MG63 (cell line): ENCODE results near the gene VPS13D. TPM values are rescaled to one million over a fixed set of nuclear protein-coding genes. Genes with fewer than 3 reads are reported as not detected.

Experiments
- DNase-seq: peaks from one replicate; pipeline ENCODE4 v3.0.0-alpha.2; 2020
- H3K27me3 ChIP-seq: fragments of 250-450 bp; sonication (Bioruptor Pico); 2 replicates; pipeline ENCODE4 v1.5.1; 2020; ENCODE audit warnings: mild to moderate bottlenecking, moderate library complexity
- H3K36me3 ChIP-seq: fragments of 250-450 bp; sonication (Bioruptor Pico); 2 replicates; pipeline ENCODE4 v1.5.1; 2020; ENCODE audit warnings: mild to moderate bottlenecking, moderate library complexity
- H3K4me3 ChIP-seq: fragments of 250-450 bp; sonication (Bioruptor Pico); 2 replicates; pipeline ENCODE4 v1.5.1; 2020; ENCODE audit warnings: mild to moderate bottlenecking, moderate library complexity
- H3K9me3 ChIP-seq: fragments of 250-450 bp; sonication (Bioruptor Pico); 2 replicates; pipeline ENCODE4 v1.5.1; 2020; ENCODE audit warnings: mild to moderate bottlenecking, moderate library complexity
- total RNA-seq: library from RNA; depleted of rRNA; stranded (reverse); fragments of >200 nt; shearing (Covaris generic); gene quantifications from 2 replicates; pipeline ENCODE4 v1.2.3, GENCODE V29; 2014; ENCODE audit warnings: low replicate concordance

The VPS13D gene
- total RNA-seq, 1 experiment from 2014 or later: 12.1 TPM

DNA sequence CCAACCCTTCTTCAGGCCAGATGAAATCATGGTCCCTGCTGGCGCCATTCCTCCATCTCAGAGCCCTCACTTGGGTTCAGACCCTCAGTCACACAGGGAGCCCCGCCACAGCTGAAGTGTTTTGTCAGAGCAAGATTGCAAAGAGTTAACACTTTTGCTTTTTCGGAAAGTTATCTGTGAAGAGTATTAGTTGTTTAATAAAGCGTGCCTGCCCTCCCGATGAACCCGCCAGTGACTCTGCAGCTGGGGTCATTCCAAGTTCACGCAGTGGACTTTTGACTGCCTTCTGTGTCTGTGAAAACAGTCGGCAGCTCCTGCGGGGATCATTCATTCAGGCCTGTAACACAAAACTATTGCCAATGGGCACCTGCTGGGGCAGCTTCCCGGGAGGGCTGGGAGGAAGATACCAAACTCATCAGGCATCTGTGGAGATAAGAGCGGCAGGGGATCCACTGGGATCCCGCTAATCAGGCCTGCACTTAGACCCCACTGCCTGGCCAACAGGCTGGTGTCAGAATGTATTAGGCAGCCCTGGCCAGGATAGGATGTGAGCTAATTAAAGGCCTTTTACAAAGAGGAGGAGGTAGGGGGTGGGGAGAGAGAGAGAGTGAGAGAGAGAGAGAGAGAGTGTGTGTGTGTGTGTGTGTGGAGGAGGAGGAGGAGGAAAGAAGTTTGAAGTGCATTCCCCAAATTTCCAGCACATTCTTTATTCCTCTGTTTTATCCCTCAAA, 203.7 kb downstream of the VPS13D start:
- Histone ChIP-seq H3K27me3 (no peaks in the 10 kb centered on the region), H3K4me3 (no peak overlapping the region), H3K36me3 (peaks cover 15% of the 10 kb centered on the region), H3K9me3 (no peaks in the 10 kb centered on the region)
- peak; percentile 39 for DNase-seq

GRCh38 chr1:12434174-12434573, 204.3 kb downstream of the VPS13D start:
- DNase-seq: peak; percentile 78
- no peak overlapping the region for H3K4me3 ChIP-seq
- H3K9me3 ChIP-seq: no peaks in the 10 kb centered on the region
- H3K27me3 ChIP-seq: no peaks in the 10 kb centered on the region
- H3K36me3 ChIP-seq: peaks cover 17% of the 10 kb centered on the region

- peaks cover 17% of the 10 kb centered on the region for H3K36me3 ChIP-seq
- DNase-seq: no peak
- no peaks in the 10 kb centered on the region for H3K27me3 ChIP-seq
- no peaks in the 10 kb centered on the region for H3K9me3 ChIP-seq
- H3K4me3 ChIP-seq: no peak overlapping the region
Observed at GRCh38 chr1:12434686-12435085, 204.9 kb downstream of the VPS13D start.

DNA sequence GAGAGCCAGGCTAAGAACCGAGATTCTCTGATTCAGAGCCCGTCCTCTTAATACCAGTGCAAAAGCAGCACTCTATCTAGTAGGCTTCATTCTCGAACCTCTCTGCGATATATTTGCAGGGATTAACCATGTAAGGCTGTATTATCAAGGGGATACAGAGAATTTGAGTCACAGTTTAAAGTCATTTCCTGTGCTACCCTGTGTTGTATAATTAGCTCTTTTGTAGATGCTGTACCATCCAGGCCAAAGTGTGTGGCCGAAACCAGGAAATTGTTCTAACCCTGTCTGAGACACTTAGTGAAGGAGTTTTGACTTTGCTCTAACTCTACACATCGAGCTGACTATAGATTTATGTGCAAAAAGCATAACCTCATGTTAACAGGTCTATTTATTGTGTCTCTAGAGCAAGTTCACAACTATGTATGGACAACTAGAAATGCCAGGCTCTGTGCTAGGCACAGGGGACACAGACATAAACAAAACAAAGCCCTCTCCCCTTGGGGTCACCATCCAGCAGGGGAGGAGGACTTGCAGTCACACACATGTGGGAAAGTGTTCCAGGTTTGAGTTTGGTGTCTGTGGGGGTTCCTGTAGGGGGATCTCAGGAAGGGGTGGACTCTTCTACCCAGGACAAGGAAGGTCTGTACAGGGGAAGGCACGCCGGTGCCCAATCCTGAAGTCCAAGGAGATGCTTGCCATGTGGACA, 206.0 kb downstream of the VPS13D start:
- no peak for DNase-seq
- H3K4me3 ChIP-seq: no peak overlapping the region

DNA sequence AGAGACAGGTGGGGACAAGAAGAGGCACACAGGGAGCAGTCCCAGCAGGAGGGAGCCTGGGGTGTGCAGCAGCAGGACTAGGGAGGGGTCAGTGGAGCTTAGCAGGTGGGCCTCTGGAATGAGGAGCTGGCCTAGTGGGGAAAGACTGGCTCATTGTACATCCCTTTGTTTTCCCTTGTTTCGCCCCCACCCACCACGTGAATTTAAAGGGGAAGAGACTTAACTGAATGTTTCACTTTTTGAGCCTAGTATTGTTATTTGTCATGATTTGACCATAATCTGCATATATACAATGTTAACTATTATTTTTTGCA, 206.5 kb downstream of the VPS13D start:
- DNase-seq: no peak
- Histone ChIP-seq H3K9me3 (no peaks in the 10 kb centered on the region), H3K4me3 (no peak overlapping the region), H3K36me3 (peaks cover 17% of the 10 kb centered on the region), H3K27me3 (no peaks in the 10 kb centered on the region)

More for the DNA sequence above, 206.0 kb downstream of the VPS13D start:
- Histone ChIP-seq H3K9me3 (no peaks in the 10 kb centered on the region), H3K27me3 (no peaks in the 10 kb centered on the region), H3K36me3 (peaks cover 17% of the 10 kb centered on the region)

- Histone ChIP-seq H3K27me3 (no peaks in the 10 kb centered on the region), H3K4me3 (no peak overlapping the region), H3K9me3 (no peaks in the 10 kb centered on the region), H3K36me3 (peaks cover 17% of the 10 kb centered on the region)
- DNase-seq: no peak
Observed at GRCh38 chr1:12436817-12437599, 207.2 kb downstream of the VPS13D start.

- Histone ChIP-seq H3K27me3 (no peaks in the 10 kb centered on the region), H3K4me3 (no peak overlapping the region), H3K9me3 (no peaks in the 10 kb centered on the region), H3K36me3 (peaks cover 17% of the 10 kb centered on the region)
- no peak for DNase-seq
Observed at GRCh38 chr1:12437629-12438028, 207.8 kb downstream of the VPS13D start.

DNA sequence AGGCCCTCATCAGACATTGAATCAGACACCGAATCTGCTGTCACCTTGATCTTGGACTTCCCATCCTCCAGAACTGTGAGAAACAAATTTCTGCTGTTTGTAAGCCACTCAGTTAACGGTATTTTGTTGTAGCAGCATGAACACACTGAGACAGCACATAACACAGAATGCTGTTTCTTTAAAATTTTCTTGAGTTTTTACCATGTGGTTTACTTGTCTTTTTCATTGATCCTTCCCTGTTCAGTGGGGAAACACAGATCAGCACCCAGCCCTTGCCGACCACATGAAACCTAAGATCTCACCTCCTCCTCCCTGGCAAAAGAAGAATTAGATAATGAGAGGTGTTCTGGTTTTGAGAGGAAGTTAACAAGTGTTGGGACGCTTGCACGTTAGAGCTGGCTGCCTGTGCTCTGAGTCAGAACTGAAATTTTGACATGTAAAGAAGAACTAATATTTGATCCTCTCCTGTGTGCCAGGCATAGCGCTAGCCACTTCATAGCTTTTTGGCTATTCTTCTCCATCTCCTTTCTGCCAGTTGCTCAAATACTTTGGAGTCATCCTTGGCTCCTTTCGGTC, 208.6 kb downstream of the VPS13D start:
- H3K36me3 ChIP-seq: peaks cover 24% of the 10 kb centered on the region
- H3K4me3 ChIP-seq: no peak overlapping the region
- no peak for DNase-seq
- H3K27me3 ChIP-seq: no peaks in the 10 kb centered on the region
- H3K9me3 ChIP-seq: peaks cover 4% of the 10 kb centered on the region; the same call in 1 of the 2 replicates

- H3K27me3 ChIP-seq: no peaks in the 10 kb centered on the region
Observed at GRCh38 chr1:12439073-12439472, 209.2 kb downstream of the VPS13D start.

DNA sequence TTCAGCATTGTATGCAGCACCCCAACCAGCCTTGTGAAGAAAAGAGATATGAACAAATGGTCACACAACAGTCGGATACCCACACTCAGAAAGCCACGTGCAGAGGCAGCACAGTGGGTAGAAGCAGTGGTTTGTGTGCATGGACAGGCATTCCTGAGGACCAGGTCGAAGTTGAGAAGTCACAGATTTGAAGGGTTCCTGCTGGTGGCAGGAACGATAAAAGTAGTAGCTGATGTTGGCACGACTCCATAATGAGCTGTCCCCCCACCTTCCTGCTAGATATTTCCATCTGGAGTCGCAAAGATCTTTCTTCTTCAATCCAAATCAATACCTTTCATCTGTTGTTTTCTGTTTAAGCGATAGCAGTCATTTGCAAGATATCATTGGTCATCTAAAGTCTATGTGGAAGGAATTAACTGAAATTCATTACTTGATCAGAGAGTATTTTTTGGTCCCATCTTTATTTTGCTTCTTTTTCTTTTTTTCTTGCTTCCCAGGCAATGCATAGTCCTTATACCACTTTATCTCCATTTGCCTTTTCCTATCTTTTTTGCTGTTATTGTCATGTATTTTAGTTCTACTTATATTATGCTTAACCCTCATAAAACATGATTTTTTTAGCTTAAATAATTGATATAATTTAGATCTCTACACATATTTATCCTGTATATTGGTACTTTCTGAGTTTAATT, 211.7 kb downstream of the VPS13D start:
- H3K27me3 ChIP-seq: no peaks in the 10 kb centered on the region
- H3K36me3 ChIP-seq: peaks cover 35% of the 10 kb centered on the region
- no peak overlapping the region for H3K4me3 ChIP-seq
- DNase-seq: no peak
- H3K9me3 ChIP-seq: peaks cover 4% of the 10 kb centered on the region; the same call in 1 of the 2 replicates

More at GRCh38 chr1:12439073-12439472, 209.2 kb downstream of the VPS13D start:
- no peak for DNase-seq
- no peak overlapping the region for H3K4me3 ChIP-seq
- peaks cover 4% of the 10 kb centered on the region; the same call in 1 of the 2 replicates for H3K9me3 ChIP-seq
- H3K36me3 ChIP-seq: peaks cover 27% of the 10 kb centered on the region

DNA sequence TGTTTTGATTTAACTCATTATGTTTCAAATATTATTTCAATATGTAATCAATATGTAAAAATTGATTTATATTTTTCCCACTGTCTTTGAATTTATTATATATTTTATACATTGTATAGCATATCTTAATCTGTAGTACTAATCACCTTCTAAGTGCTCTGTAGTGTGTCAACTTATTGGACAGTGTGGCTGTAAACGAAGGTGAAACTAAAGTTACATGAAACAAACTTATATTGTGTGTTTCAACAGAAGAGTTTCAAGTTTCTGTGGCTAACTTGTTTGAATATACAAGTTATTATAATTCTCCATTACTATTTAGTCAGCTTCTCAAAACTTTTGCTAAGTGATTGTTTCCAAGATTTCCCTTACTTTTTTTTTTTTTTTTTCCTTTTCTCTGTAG, 212.4 kb downstream of the VPS13D start:
- DNase-seq: no peak
- H3K9me3 ChIP-seq: peaks cover 4% of the 10 kb centered on the region; the same call in 1 of the 2 replicates
- no peaks in the 10 kb centered on the region for H3K27me3 ChIP-seq
- peaks cover 35% of the 10 kb centered on the region for H3K36me3 ChIP-seq
- no peak overlapping the region for H3K4me3 ChIP-seq

- Histone ChIP-seq H3K36me3 (peaks cover 28% of the 10 kb centered on the region), H3K4me3 (no peak overlapping the region), H3K27me3 (no peaks in the 10 kb centered on the region), H3K9me3 (peaks cover 4% of the 10 kb centered on the region; the same call in 1 of the 2 replicates)
- no peak for DNase-seq
Observed at GRCh38 chr1:12443151-12443550, 213.3 kb downstream of the VPS13D start.

DNA sequence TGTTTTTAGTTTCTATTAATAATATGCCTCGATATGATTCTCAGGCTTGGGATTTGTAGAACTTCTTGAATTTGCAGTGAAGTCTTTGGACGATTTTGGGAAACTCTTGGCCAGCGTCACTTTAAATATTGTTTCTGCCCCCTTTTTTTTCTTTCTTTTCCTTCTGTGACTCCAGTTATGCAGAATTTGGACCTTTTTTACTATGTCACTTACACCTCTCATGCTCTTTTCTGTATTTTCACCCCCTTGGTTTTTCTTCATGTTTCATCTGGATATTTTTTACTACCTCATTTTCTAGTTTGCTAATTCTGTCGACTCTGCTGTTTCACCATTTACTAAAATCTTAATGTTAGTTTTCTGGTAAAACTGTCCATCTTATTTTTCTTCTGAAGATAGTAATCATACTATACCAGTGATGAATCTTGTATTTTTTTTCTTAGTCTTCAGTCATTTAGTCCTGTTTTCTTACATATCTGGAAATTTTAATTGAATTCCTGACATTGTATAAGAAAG, 214.6 kb downstream of the VPS13D start:
- H3K4me3 ChIP-seq: no peak overlapping the region
- H3K27me3 ChIP-seq: no peaks in the 10 kb centered on the region
- DNase-seq: no peak
- peaks cover 4% of the 10 kb centered on the region; the same call in 1 of the 2 replicates for H3K9me3 ChIP-seq
- H3K36me3 ChIP-seq: peaks cover 23% of the 10 kb centered on the region

- H3K36me3 ChIP-seq: peaks cover 25% of the 10 kb centered on the region
Observed at GRCh38 chr1:12445257-12445656, 215.4 kb downstream of the VPS13D start.

DNA sequence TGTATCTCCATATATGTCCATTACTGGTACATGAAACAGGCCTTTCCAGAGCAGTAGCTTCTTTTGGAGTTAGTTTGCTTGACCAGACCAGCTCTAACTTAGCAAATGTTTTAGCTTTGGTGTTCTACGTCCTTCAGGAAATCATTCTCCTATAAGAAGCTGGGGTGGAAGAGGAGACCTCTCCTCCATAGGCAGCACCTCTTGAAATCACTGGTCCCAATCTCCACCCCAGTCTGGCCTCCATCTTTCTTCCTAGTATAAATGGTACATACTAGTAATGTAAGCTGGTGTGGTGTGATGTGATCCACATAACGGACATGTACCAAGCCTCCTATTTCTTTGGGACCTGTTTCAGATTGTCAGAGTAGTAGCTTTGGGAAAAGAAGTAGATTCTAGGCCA, 216.8 kb downstream of the VPS13D start:
- Histone ChIP-seq H3K36me3 (peaks cover 36% of the 10 kb centered on the region), H3K27me3 (no peaks in the 10 kb centered on the region), H3K4me3 (no peak overlapping the region), H3K9me3 (peaks cover 4% of the 10 kb centered on the region; the same call in 1 of the 2 replicates)
- no peak for DNase-seq

More at GRCh38 chr1:12445257-12445656, 215.4 kb downstream of the VPS13D start:
- Histone ChIP-seq H3K4me3 (no peak overlapping the region), H3K27me3 (no peaks in the 10 kb centered on the region), H3K9me3 (peaks cover 4% of the 10 kb centered on the region; the same call in 1 of the 2 replicates)
- DNase-seq: no peak

GRCh38 chr1:12447307-12447706, 217.5 kb downstream of the VPS13D start:
- DNase-seq: peak; percentile 89
- H3K4me3 ChIP-seq: no peak overlapping the region
- no peaks in the 10 kb centered on the region for H3K27me3 ChIP-seq
- peaks cover 4% of the 10 kb centered on the region; the same call in 1 of the 2 replicates for H3K9me3 ChIP-seq
- peaks cover 43% of the 10 kb centered on the region for H3K36me3 ChIP-seq
